Effector memory CD4-positive, alpha-beta T cell (primary cell): Measurements from ENCODE around the gene LRP6.
A peak's percentile ranks its signal among the peaks of the same experiment; 100 is the strongest.

Experiments
- DNase-seq, 3 donors: peaks; one replicate each; pipeline ENCODE4 v3.0.0-alpha.2; 2020
- H3K27ac ChIP-seq: 2 replicates; pipeline ENCODE4 v1.7.0; 2013; ENCODE audit warnings: mild to moderate bottlenecking, low read length, moderate library complexity; ENCODE audit not compliant: insufficient read depth, poor library complexity, severe bottlenecking
- H3K27me3 ChIP-seq: replicated peaks from 2 replicates; pipeline ENCODE4 v1.7.0; 2013; ENCODE audit warnings: mild to moderate bottlenecking, low read length; ENCODE audit not compliant: insufficient read depth, control insufficient read depth, poor library complexity, severe bottlenecking
- H3K36me3 ChIP-seq: 2 replicates; pipeline ENCODE4 v1.7.0; 2013; ENCODE audit warnings: mild to moderate bottlenecking, low read length, moderate library complexity; ENCODE audit not compliant: control insufficient read depth, insufficient read depth
- H3K4me1 ChIP-seq: 2 replicates; pipeline ENCODE4 v1.7.0; 2013; ENCODE audit warnings: low read length, mild to moderate bottlenecking; ENCODE audit not compliant: control insufficient read depth, insufficient read depth, poor library complexity, severe bottlenecking
- H3K4me3 ChIP-seq: 2 replicates; pipeline ENCODE4 v1.7.0; 2013; ENCODE audit warnings: low read length, low read depth, mild to moderate bottlenecking; ENCODE audit not compliant: insufficient read depth, poor library complexity, severe bottlenecking
- H3K9me3 ChIP-seq: 2 replicates; pipeline ENCODE4 v1.7.0; 2013; ENCODE audit warnings: mild to moderate bottlenecking, low read length, moderate library complexity; ENCODE audit not compliant: control insufficient read depth

Gene LRP6

GRCh38 chr12:12091071-12091470 lies 175.8 kb downstream of the LRP6 start:
- no peak overlapping the region for H3K4me3 ChIP-seq
- no peaks in the 10 kb centered on the region for H3K27me3 ChIP-seq
- no peak for DNase-seq
- H3K36me3 ChIP-seq: no peaks in the 10 kb centered on the region
- H3K9me3 ChIP-seq: no peaks in the 10 kb centered on the region
- H3K27ac ChIP-seq: no peak overlapping the region
- H3K4me1 ChIP-seq: no peaks in the 10 kb centered on the region

- Histone ChIP-seq H3K27me3 (no peaks in the 10 kb centered on the region), H3K27ac (no peak overlapping the region), H3K4me3 (no peak overlapping the region), H3K4me1 (no peaks in the 10 kb centered on the region), H3K36me3 (no peaks in the 10 kb centered on the region), H3K9me3 (no peaks in the 10 kb centered on the region)
- no peak for DNase-seq
Measured at GRCh38 chr12:12088761-12089160, 178.1 kb downstream of the LRP6 start.

GRCh38 chr12:12088147-12088546 lies 178.7 kb downstream of the LRP6 start:
- Histone ChIP-seq H3K27ac (no peak overlapping the region), H3K27me3 (no peaks in the 10 kb centered on the region), H3K9me3 (no peaks in the 10 kb centered on the region), H3K4me3 (no peak overlapping the region), H3K36me3 (no peaks in the 10 kb centered on the region), H3K4me1 (no peaks in the 10 kb centered on the region)
- no peak for DNase-seq

GRCh38 chr12:12087693-12088034 lies 179.2 kb downstream of the LRP6 start:
- no peak for DNase-seq
- H3K36me3 ChIP-seq: no peaks in the 10 kb centered on the region
- H3K27ac ChIP-seq: no peak overlapping the region
- H3K9me3 ChIP-seq: no peaks in the 10 kb centered on the region
- no peak overlapping the region for H3K4me3 ChIP-seq
- no peaks in the 10 kb centered on the region for H3K27me3 ChIP-seq
- H3K4me1 ChIP-seq: no peaks in the 10 kb centered on the region

- no peaks in the 10 kb centered on the region for H3K9me3 ChIP-seq
- DNase-seq: no peak
- H3K36me3 ChIP-seq: no peaks in the 10 kb centered on the region
- H3K27ac ChIP-seq: no peak overlapping the region
- H3K4me3 ChIP-seq: no peak overlapping the region
- no peaks in the 10 kb centered on the region for H3K4me1 ChIP-seq
- no peaks in the 10 kb centered on the region for H3K27me3 ChIP-seq
Measured at GRCh38 chr12:12086973-12087692, 179.7 kb downstream of the LRP6 start.

GRCh38 chr12:12086362-12086761 lies 180.5 kb downstream of the LRP6 start:
- H3K9me3 ChIP-seq: no peaks in the 10 kb centered on the region
- H3K36me3 ChIP-seq: no peaks in the 10 kb centered on the region
- no peaks in the 10 kb centered on the region for H3K4me1 ChIP-seq
- no peak overlapping the region for H3K4me3 ChIP-seq
- no peaks in the 10 kb centered on the region for H3K27me3 ChIP-seq
- no peak for DNase-seq
- no peak overlapping the region for H3K27ac ChIP-seq

- H3K27ac ChIP-seq: no peak overlapping the region
- DNase-seq: no peak
- H3K36me3 ChIP-seq: no peaks in the 10 kb centered on the region
- H3K9me3 ChIP-seq: no peaks in the 10 kb centered on the region
- H3K27me3 ChIP-seq: no peaks in the 10 kb centered on the region
- H3K4me1 ChIP-seq: no peaks in the 10 kb centered on the region
- no peak overlapping the region for H3K4me3 ChIP-seq
Measured at GRCh38 chr12:12083688-12084087, 183.2 kb downstream of the LRP6 start.

- H3K27me3 ChIP-seq: no peaks in the 10 kb centered on the region
- H3K4me3 ChIP-seq: no peak overlapping the region
- no peaks in the 10 kb centered on the region for H3K36me3 ChIP-seq
- no peaks in the 10 kb centered on the region for H3K4me1 ChIP-seq
- no peaks in the 10 kb centered on the region for H3K9me3 ChIP-seq
- H3K27ac ChIP-seq: no peak overlapping the region
- DNase-seq: no peak
Measured at GRCh38 chr12:12081836-12082497, 184.9 kb downstream of the LRP6 start.

GRCh38 chr12:12079291-12079690 lies 187.6 kb downstream of the LRP6 start:
- H3K9me3 ChIP-seq: no peaks in the 10 kb centered on the region
- no peak for DNase-seq
- no peaks in the 10 kb centered on the region for H3K4me1 ChIP-seq
- no peak overlapping the region for H3K27ac ChIP-seq
- H3K36me3 ChIP-seq: no peaks in the 10 kb centered on the region
- no peaks in the 10 kb centered on the region for H3K27me3 ChIP-seq
- no peak overlapping the region for H3K4me3 ChIP-seq

GRCh38 chr12:12072064-12072760 lies 194.6 kb downstream of the LRP6 start:
- H3K9me3 ChIP-seq: no peaks in the 10 kb centered on the region
- DNase-seq: peak in 2 of 3 donors; percentile 5 to 6
- no peak overlapping the region for H3K27ac ChIP-seq
- H3K36me3 ChIP-seq: no peaks in the 10 kb centered on the region
- H3K4me1 ChIP-seq: no peaks in the 10 kb centered on the region
- H3K4me3 ChIP-seq: peak overlapping the region; percentile 16
- no peaks in the 10 kb centered on the region for H3K27me3 ChIP-seq
